ENCODE measurements around the gene NDUFC1. TPM values are rescaled to one million over a fixed set of nuclear protein-coding genes. Genes with fewer than 3 reads are reported as not detected.

The NDUFC1 gene
- total and polyA plus RNA-seq, 2 of the 8 experiments (the other 6 are each of a cell fraction or from before 2014, with no cell fraction given), result 41.9 to 62.0 TPM

DNA sequence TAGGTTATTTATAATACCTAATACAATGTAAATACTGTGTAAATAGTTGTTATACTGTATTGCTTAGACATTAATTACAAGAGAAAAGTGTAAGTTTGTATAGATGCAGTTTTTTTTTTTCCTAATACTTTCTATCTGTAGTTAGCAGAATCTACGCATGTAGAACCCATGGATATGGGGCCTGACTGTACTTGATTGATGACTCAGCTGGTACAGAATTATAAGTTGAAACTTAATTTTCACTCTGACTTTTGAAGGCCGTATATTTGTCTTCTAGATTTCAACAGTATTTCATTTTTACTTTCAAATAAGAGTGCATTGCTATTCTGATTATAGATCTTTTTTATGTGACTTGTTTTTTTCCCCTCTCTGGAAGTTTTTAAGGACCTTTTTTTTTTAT lies 30.8 kb upstream of the NDUFC1 start:
- DNase-seq (ENCODE audit: low read depth in 1 of 2, low spot score in 2 of 2), result no peak
- no peak overlapping the region for H4K5ac ChIP-seq (ENCODE audit: insufficient read length, low read depth, low read length)

More for the DNA sequence above, 30.8 kb upstream of the NDUFC1 start:
- no peak for FAIRE-seq
- Histone ChIP-seq H3K79me1 (ENCODE audit: low read depth, low read length) (no peaks in the 10 kb centered on the region; the same call in 1 of the 2 replicates), H3K9me3 (ENCODE audit: insufficient read depth in 2 of 2, low read depth in 1 of 2, low read length in 1 of 2) (no peaks in the 10 kb centered on the region), H2AFZ (ENCODE audit: low read length) (no peak overlapping the region), H2BK12ac (ENCODE audit: low read depth, low read length) (no peak overlapping the region), H3K4me1 (replicated peaks in 1 of 4; ENCODE audit: control insufficient read depth in 3 of 4, insufficient read depth in 4 of 4, low read length in 3 of 4) (peaks cover 0 to 6% (median 2%) of the 10 kb centered on the region in 4 experiments; a peak in 2 of 7 replicates), H3K9ac (replicated peaks in 1 of 4; ENCODE audit: extremely low read depth in 1 of 4, low read depth in 3 of 4, low read length in 3 of 4) (no peak overlapping the region), H2BK20ac (ENCODE audit: low read length) (no peak overlapping the region), H3K18ac (ENCODE audit: extremely low read depth, low read length) (no peak overlapping the region), H2BK120ac (replicated peaks; ENCODE audit: low read depth, low read length) (no peak overlapping the region), H3K23ac (ENCODE audit: insufficient read length) (no peak overlapping the region), H3K23me2 (ENCODE audit: low read depth, low read length) (no peaks in the 10 kb centered on the region), H4K20me1 (replicated peaks in 1 of 2; ENCODE audit: control insufficient read depth in 1 of 2, insufficient read depth in 2 of 2, low read length in 2 of 2) (peaks cover 11% of the 10 kb centered on the region in 2 experiments), H2BK15ac (ENCODE audit: low read length) (no peak overlapping the region), H4K8ac (ENCODE audit: extremely low read depth, insufficient read depth, low read length) (no peak overlapping the region), H2BK5ac (ENCODE audit: low read depth, low read length) (no peak overlapping the region), H3K27me3 (replicated peaks in 1 of 4; ENCODE audit: control insufficient read depth in 3 of 4, extremely low read depth in 1 of 4, insufficient read depth in 3 of 4, low read length in 3 of 4) (no peaks in the 10 kb centered on the region), H3K4me2 (ENCODE audit: insufficient read depth in 1 of 2, low read depth in 2 of 2, low read length in 2 of 2) (no peak overlapping the region), H4K91ac (replicated peaks; ENCODE audit: insufficient read length, low read length) (no peak overlapping the region), H3K56ac (replicated peaks; ENCODE audit: insufficient read length, low read depth, low read length) (no peak overlapping the region), H3K4me3 (ENCODE audit: extremely low read depth in 1 of 4, insufficient read depth in 2 of 4, low read depth in 3 of 4, low read length in 4 of 4) (no peak overlapping the region), H2AK5ac (ENCODE audit: low read depth, low read length) (no peak overlapping the region), H3K4ac (replicated peaks; ENCODE audit: insufficient read length, low read depth, low read length) (no peak overlapping the region), H3K27ac (ENCODE audit: low read depth, low read length) (no peak overlapping the region), H3K14ac (ENCODE audit: insufficient read length) (no peak overlapping the region), H3K79me2 (ENCODE audit: control insufficient read depth in 1 of 2, insufficient read depth in 2 of 2, low read length in 2 of 2) (peaks cover 9 to 96% of the 10 kb centered on the region in 2 experiments; a peak in 3 of 4 replicates), H3K36me3 (ENCODE audit: control insufficient read depth in 2 of 4, insufficient read depth in 4 of 4, low read length in 3 of 4) (peaks cover 0 to 25% (median 5%) of the 10 kb centered on the region in 4 experiments; a peak in 5 of 8 replicates)
- WGBS, 2 experiments (ENCODE audit: extremely low coverage in 1 of 2, insufficient coverage in 1 of 2, insufficient read length in 1 of 2, insufficient replicate concordance in 2 of 2, low coverage in 1 of 2, low lambda C conversion rate in 2 of 2, missing lambda C conversion rate in 1 of 2), result 91% methylated on average over 2 of the region's 2 CpGs; no CpG with 5 or more reads in 1 of the 2 experiments
- no peak for TF ChIP-seq TAF7 (optimal IDR thresholded peaks at IDR 0.05; ENCODE audit: borderline replicate concordance, low read depth, low read length)
- no peak for TF ChIP-seq TEAD4 (IDR thresholded peaks at IDR 0.05; ENCODE audit: low read depth, low read length)
- no peak for TF ChIP-seq CREB1 (IDR thresholded peaks at IDR 0.05)
- no peak for TF ChIP-seq KDM5A (IDR thresholded peaks at IDR 0.05; ENCODE audit: low read length)
- TF ChIP-seq RBBP5 (IDR thresholded peaks at IDR 0.05; ENCODE audit: borderline replicate concordance, low read depth, low read length), result no peak
- TF ChIP-seq NRF1 (IDR thresholded peaks at IDR 0.05; ENCODE audit: low read depth, low read length), result no peak
- TF ChIP-seq TCF12 (IDR thresholded peaks at IDR 0.05; ENCODE audit: low read depth, low read length), result no peak
- TF ChIP-seq SP2 (IDR thresholded peaks at IDR 0.05; ENCODE audit: low read length), result no peak
- no peak for TF ChIP-seq CBX5 (IDR thresholded peaks at IDR 0.05; ENCODE audit: low read depth, low read length)
- TF ChIP-seq NANOG (IDR thresholded peaks at IDR 0.05; ENCODE audit: insufficient read depth, low read depth, low read length, poor library complexity, severe bottlenecking), result no peak
- no peak for TF ChIP-seq TBP (IDR thresholded peaks at IDR 0.05; ENCODE audit: low read depth, low read length)
- no peak for TF ChIP-seq ZNF274 (IDR thresholded peaks at IDR 0.05; ENCODE audit: borderline replicate concordance, extremely low read depth, low read length)
- no peak for TF ChIP-seq CHD2 (IDR thresholded peaks at IDR 0.05; ENCODE audit: low read length)
- TF ChIP-seq PHF8 (conservative IDR thresholded peaks at IDR 0.05; ENCODE audit: low read depth, low read length), result no peak
- ChIA-PET CTCF (ENCODE audit: partially characterized antibody) (interaction anchor here (1.2 kb wide), 1 partner anchor 170 kb away, joined by 4 read pairs; no protein-coding TSS in a partner anchor), POLR2A (ENCODE audit: partially characterized antibody) (interaction anchor here (1.1 kb wide), 1 partner anchor 61 kb away, joined by 3 read pairs; no protein-coding TSS in a partner anchor)
